GM12878 (cell line): Measurements from ENCODE around the gene MEF2D. TPM values are rescaled to one million over a fixed set of nuclear protein-coding genes. Genes with fewer than 3 reads are reported as not detected.
A peak's percentile ranks its signal among the peaks of the same experiment; 100 is the strongest.

Source experiments
- CHD4 ChIP-seq: fragments of 200-600 bp; sonication (generic); IDR thresholded peaks from 2 replicates; pipeline ENCODE4 v1.6.1; 2016; ENCODE audit warnings: mild to moderate bottlenecking
- CREB1 ChIP-seq: IDR thresholded peaks from 2 replicates; pipeline ENCODE4 v1.6.1; 2012; ENCODE audit warnings: low read depth, mild to moderate bottlenecking, inconsistent platforms
- EGR1 ChIP-seq, 2 experiments: IDR thresholded peaks; 1 replicate in 1 of 2; 2 replicates in 1 of 2; pipeline ENCODE4 v1.6.1; 2011 to 2012; ENCODE audit warnings: low read depth in 2 of 2, low read length in 2 of 2, borderline replicate concordance in 1 of 2, mild to moderate bottlenecking in 1 of 2, moderate library complexity in 1 of 2
- RAD21 ChIP-seq: IDR thresholded peaks from 2 replicates; pipeline ENCODE4 v1.6.1; 2011; ENCODE audit warnings: mild to moderate bottlenecking, low read depth, low read length, moderate library complexity; ENCODE audit not compliant: insufficient read depth
- SUZ12 ChIP-seq: fragments of 200-600 bp; sonication (generic); IDR thresholded peaks from one replicate; pipeline ENCODE4 v1.6.1; 2018; ENCODE audit warnings: antibody characterized with exemption, mild to moderate bottlenecking; ENCODE audit not compliant: unreplicated experiment
- ZBTB11 ChIP-seq: fragments of 450-650 bp; formaldehyde crosslinking; IDR thresholded peaks from 2 replicates; pipeline ENCODE4 v1.5.0; 2022; ENCODE audit warnings: mild to moderate bottlenecking, missing genetic modification characterization
- ZNF274 ChIP-seq: IDR thresholded peaks from one replicate; pipeline ENCODE4 v1.8.0; 2011; ENCODE audit not compliant: insufficient read length, insufficient read depth
- polyA plus RNA-seq, 11 experiments: library from polyadenylated mRNA; depleted of rRNA in 4 of 11; unstranded in 6 of 11; stranded (reverse) in 5 of 11; fragments of >200 nt; fragmentation: Nextera tagmentation in 4 of 11; fragmentation: Illumina TruSeq in 1 of 11; extraction: Ambion mirVana in 4 of 11; extraction: Trizol in 1 of 11; gene quantifications; 1 replicate in 1 of 11; 2 replicates in 10 of 11; pipeline versions ENCODE4 v1.2.1 to v1.2.3, GENCODE V29; 2011 to 2016; ENCODE audit warnings: inconsistent platforms in 2 of 11, missing spikeins in 2 of 11, low read depth in 1 of 11
- total RNA-seq, 4 experiments: library from RNA; depleted of rRNA in 3 of 4; stranded (reverse); fragments of >200 nt in 3 of 4; fragmentation: Illumina TruSeq in 1 of 4; extraction: Trizol in 1 of 4; gene quantifications; 2 replicates each; pipeline versions ENCODE4 v1.2.1 to v1.2.3, GENCODE V29; 2013 to 2021
- TF ChIP-seq, protein P1 (sequence below): fragments of 450-650 bp; IDR thresholded peaks from 2 replicates; pipeline ENCODE4 v1.6.1; 2018; ENCODE audit warnings: borderline replicate concordance, mild to moderate bottlenecking; ENCODE audit not compliant: partially characterized antibody
- TF ChIP-seq, protein P2 (sequence below): fragments of 450-650 bp; IDR thresholded peaks from 2 replicates; pipeline ENCODE4 v1.6.1; 2017; ENCODE audit warnings: low read depth, mild to moderate bottlenecking, moderate library complexity

MEF2D gene
- total and polyA plus RNA-seq, 10 of the 15 experiments (the other 5 are each of a cell fraction or from before 2014, with no cell fraction given), result 0.61 to 53.0 (median 15.2) TPM

DNA sequence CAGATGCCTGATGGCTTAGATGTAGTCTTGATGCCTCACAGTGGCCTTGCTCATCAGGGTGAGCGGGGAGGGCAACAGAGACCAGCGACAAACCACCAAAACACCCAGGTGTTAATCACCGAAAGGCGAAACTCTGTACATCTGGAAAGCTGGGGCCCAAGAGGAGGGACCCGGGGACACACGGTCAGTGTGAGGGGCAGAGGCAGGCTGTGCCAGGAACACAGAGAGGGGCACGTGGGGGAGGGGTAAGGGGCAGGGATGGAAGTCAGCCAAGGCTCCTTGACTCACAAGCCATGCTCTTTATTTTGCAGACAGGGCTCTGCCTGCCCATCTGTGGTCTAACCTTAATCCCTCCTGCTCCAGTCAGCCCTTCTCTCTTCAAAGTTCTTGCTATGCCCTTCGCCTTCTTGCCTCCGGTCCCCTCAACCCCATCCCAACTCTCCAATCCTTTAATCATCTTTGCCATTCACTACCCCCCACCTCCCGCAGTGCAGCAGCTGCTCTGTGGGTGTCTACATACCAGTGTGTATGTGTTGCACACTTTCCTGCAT, 4.3 kb downstream of the MEF2D start (continued):
- TF ChIP-seq, protein P1, sequence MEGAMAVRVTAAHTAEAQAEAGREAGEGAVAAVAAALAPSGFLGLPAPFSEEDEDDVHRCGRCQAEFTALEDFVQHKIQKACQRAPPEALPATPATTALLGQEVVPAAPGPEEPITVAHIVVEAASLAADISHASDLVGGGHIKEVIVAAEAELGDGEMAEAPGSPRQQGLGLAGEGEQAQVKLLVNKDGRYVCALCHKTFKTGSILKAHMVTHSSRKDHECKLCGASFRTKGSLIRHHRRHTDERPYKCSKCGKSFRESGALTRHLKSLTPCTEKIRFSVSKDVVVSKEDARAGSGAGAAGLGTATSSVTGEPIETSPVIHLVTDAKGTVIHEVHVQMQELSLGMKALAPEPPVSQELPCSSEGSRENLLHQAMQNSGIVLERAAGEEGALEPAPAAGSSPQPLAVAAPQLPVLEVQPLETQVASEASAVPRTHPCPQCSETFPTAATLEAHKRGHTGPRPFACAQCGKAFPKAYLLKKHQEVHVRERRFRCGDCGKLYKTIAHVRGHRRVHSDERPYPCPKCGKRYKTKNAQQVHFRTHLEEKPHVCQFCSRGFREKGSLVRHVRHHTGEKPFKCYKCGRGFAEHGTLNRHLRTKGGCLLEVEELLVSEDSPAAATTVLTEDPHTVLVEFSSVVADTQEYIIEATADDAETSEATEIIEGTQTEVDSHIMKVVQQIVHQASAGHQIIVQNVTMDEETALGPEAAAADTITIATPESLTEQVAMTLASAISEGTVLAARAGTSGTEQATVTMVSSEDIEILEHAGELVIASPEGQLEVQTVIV, result no peak
- no peak for TF ChIP-seq SUZ12
- TF ChIP-seq ZBTB11 (CRISPR knock-in tag), result no peak
- TF ChIP-seq CREB1, result no peak
- no peak for TF ChIP-seq ZNF274
- TF ChIP-seq, protein P2, sequence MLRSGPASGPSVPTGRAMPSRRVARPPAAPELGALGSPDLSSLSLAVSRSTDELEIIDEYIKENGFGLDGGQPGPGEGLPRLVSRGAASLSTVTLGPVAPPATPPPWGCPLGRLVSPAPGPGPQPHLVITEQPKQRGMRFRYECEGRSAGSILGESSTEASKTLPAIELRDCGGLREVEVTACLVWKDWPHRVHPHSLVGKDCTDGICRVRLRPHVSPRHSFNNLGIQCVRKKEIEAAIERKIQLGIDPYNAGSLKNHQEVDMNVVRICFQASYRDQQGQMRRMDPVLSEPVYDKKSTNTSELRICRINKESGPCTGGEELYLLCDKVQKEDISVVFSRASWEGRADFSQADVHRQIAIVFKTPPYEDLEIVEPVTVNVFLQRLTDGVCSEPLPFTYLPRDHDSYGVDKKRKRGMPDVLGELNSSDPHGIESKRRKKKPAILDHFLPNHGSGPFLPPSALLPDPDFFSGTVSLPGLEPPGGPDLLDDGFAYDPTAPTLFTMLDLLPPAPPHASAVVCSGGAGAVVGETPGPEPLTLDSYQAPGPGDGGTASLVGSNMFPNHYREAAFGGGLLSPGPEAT, result no peak
- no peak for TF ChIP-seq EGR1 (IDR thresholded peaks at IDR 0.05; ENCODE audit: borderline replicate concordance in 1 of 2, low read depth in 2 of 2, low read length in 2 of 2)
- TF ChIP-seq CHD4, result no peak
- peak; percentile 14; the same call in 1 of the 2 replicates for TF ChIP-seq RAD21
